CD14-positive monocyte (primary cell): Measurements from ENCODE around the gene SYNE3. TPM values are rescaled to one million over a fixed set of nuclear protein-coding genes. Genes with fewer than 3 reads are reported as not detected.
A peak's percentile ranks its signal among the peaks of the same experiment; 100 is the strongest.

Experiments
- DNase-seq, 3 donors: peaks; one replicate each; pipeline ENCODE4 v3.0.0-alpha.2; 2011 to 2022
- H2AFZ ChIP-seq: 2 replicates; pipeline ENCODE4 v1.6.0; 2012; ENCODE audit warnings: mild to moderate bottlenecking, low read depth, low read length, inconsistent platforms; ENCODE audit not compliant: insufficient read depth, poor library complexity, severe bottlenecking
- H3K27ac ChIP-seq, 2 donors: 1 replicate in 1 of 2; 2 replicates in 1 of 2; pipeline ENCODE4 v1.5.1; 2012 to 2013; ENCODE audit warnings: low read length in 2 of 2, control low read depth in 1 of 2, inconsistent platforms in 1 of 2, low read depth in 1 of 2, mild to moderate bottlenecking in 1 of 2
- H3K27me3 ChIP-seq, 2 donors: one replicate each; pipeline versions ENCODE4 v1.6.0 to v1.6.1; 2011 to 2013; ENCODE audit warnings: low read length in 2 of 2; ENCODE audit not compliant: control insufficient read depth in 2 of 2, insufficient read depth in 2 of 2
- H3K36me3 ChIP-seq, 2 donors: replicated peaks in 1 of 2; 1 replicate in 1 of 2; 2 replicates in 1 of 2; pipeline versions ENCODE4 v1.5.1 to v1.6.1; 2012 to 2013; ENCODE audit warnings: low read length in 2 of 2, control low read depth in 1 of 2, inconsistent platforms in 1 of 2, mild to moderate bottlenecking in 1 of 2; ENCODE audit not compliant: insufficient read depth in 2 of 2, control insufficient read depth in 1 of 2
- H3K4me1 ChIP-seq, 2 donors: 1 replicate in 1 of 2; 2 replicates in 1 of 2; pipeline versions ENCODE4 v1.5.1 to v1.6.1; 2012 to 2013; ENCODE audit warnings: low read length in 2 of 2, control low read depth in 1 of 2, inconsistent platforms in 1 of 2, mild to moderate bottlenecking in 1 of 2, moderate library complexity in 1 of 2; ENCODE audit not compliant: insufficient read depth in 2 of 2, control insufficient read depth in 1 of 2
- H3K4me2 ChIP-seq: replicated peaks from 2 replicates; pipeline ENCODE3; 2012; ENCODE audit warnings: low read length, moderate library complexity, mild to moderate bottlenecking; ENCODE audit not compliant: poor library complexity, severe bottlenecking; ENCODE audit errors: extremely low read depth
- H3K4me3 ChIP-seq, 3 experiments: fragments of 200-600 bp in 1 of 3; sonication (generic) in 1 of 3; replicated peaks in 1 of 3; 1 replicate in 2 of 3; 2 replicates in 1 of 3; pipeline ENCODE4 v1.5.1; 2011 to 2013; ENCODE audit warnings: low read length in 3 of 3, mild to moderate bottlenecking in 3 of 3, control low read depth in 2 of 3, low read depth in 2 of 3, inconsistent platforms in 1 of 3, moderate library complexity in 1 of 3
- H3K79me2 ChIP-seq: 2 replicates; pipeline ENCODE4 v1.6.0; 2012; ENCODE audit warnings: mild to moderate bottlenecking, control low read depth, inconsistent platforms, low read length, moderate library complexity; ENCODE audit not compliant: insufficient read depth
- H3K9ac ChIP-seq: 2 replicates; pipeline ENCODE4 v1.6.0; 2017; ENCODE audit warnings: low read length, mild to moderate bottlenecking; ENCODE audit not compliant: insufficient read depth, poor library complexity, severe bottlenecking
- H3K9me3 ChIP-seq, 2 donors: replicated peaks in 1 of 2; 1 replicate in 1 of 2; 2 replicates in 1 of 2; pipeline versions ENCODE4 v1.5.1 to v1.6.1; 2012 to 2013; ENCODE audit warnings: low read length in 2 of 2, control low read depth in 1 of 2; ENCODE audit not compliant: control insufficient read depth in 1 of 2, insufficient read depth in 1 of 2
- H4K20me1 ChIP-seq: 2 replicates; pipeline ENCODE4 v1.6.0; 2012; ENCODE audit warnings: mild to moderate bottlenecking, low read length, control low read depth, moderate library complexity; ENCODE audit not compliant: insufficient read depth
- H3K27ac Mint-ChIP-seq, 7 donors: one replicate each; pipeline ENCODE4 v1.8.0; 2020; ENCODE audit warnings: mild to moderate bottlenecking in 7 of 7, mixed read lengths in 7 of 7, moderate library complexity in 6 of 7, inconsistent platforms in 2 of 7
- H3K27me3 Mint-ChIP-seq, 3 donors: one replicate each; pipeline ENCODE4 v1.8.0; 2021 to 2022; ENCODE audit warnings: low read depth in 3 of 3, mild to moderate bottlenecking in 3 of 3, mixed read lengths in 3 of 3, moderate library complexity in 3 of 3, inconsistent platforms in 1 of 3
- H3K36me3 Mint-ChIP-seq, 2 donors: one replicate each; pipeline ENCODE4 v1.8.0; 2020; ENCODE audit warnings: mixed read lengths in 2 of 2, inconsistent platforms in 1 of 2, mild to moderate bottlenecking in 1 of 2
- H3K4me1 Mint-ChIP-seq: one replicate; pipeline ENCODE4 v1.8.0; 2020; ENCODE audit warnings: mild to moderate bottlenecking, mixed read lengths
- H3K4me3 Mint-ChIP-seq, 2 donors: one replicate each; pipeline ENCODE4 v1.8.0; 2020; ENCODE audit warnings: mild to moderate bottlenecking in 2 of 2, mixed read lengths in 2 of 2, moderate library complexity in 1 of 2
- H3K9me3 Mint-ChIP-seq, 7 donors: one replicate each; pipeline ENCODE4 v1.8.0; 2020 to 2022; ENCODE audit warnings: mixed read lengths in 7 of 7, mild to moderate bottlenecking in 6 of 7, moderate library complexity in 6 of 7, inconsistent platforms in 2 of 7
- CTCF ChIP-seq: fragments of 200-600 bp; IDR thresholded peaks from one replicate; pipeline ENCODE4 v1.8.0; 2022; ENCODE audit warnings: antibody characterized with exemption, mild to moderate bottlenecking
- WGBS: methylation state at CpG from one replicate; pipeline ENCODE4 v1.1.5; 2013; ENCODE audit warnings: missing lambda C conversion rate; ENCODE audit not compliant: insufficient coverage; 5-methylcytosine and 5-hydroxymethylcytosine counted together
- intact Hi-C, 2 donors: fragments of 100-400 bp; cut with micrococcal nuclease; formaldehyde crosslinking; loops; one replicate each; pipeline versions ENCODE4 v1.15.0 to v1.15.1; 2023
- polyA plus RNA-seq, 3 donors: library from polyadenylated mRNA; depleted of rRNA in 1 of 3; unstranded in 2 of 3; stranded (reverse) in 1 of 3; fragments of 300-500 nt in 2 of 3; fragments of >200 nt in 1 of 3; fragmentation: Illumina TruSeq in 2 of 3; gene quantifications; 1 replicate in 2 of 3; 2 replicates in 1 of 3; pipeline ENCODE4 v1.2.3, GENCODE V29; 2012 to 2021

The SYNE3 gene
- polyA plus RNA-seq, 3 donors: 2.6 to 26.1 (median 3.5) TPM

DNA sequence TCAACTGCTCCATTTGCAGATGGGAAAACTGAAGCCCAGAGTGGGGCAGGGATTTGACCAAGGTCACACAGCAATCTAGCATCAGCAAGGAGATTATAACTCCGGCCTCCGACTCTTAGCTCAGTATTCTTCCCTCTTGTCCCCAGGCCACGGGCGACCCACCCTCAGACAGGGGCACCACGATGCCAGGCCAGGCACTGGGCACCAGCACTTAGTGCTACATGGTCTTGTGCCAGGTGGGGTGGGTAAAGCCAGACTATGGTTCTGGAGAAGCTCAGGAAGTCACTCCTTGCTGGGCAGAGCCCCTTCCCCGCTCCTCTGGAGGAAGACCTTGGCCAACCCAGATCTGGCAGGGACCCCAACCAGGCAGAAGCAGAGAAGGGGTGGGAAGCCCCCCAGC, 41.5 kb downstream of the SYNE3 start:
- no peaks in the 10 kb centered on the region for H3K4me1 ChIP-seq
- no CpG with 5 or more reads among the region's 6 CpGs for WGBS
- peaks cover 78% of the 10 kb centered on the region for H3K79me2 ChIP-seq

DNA sequence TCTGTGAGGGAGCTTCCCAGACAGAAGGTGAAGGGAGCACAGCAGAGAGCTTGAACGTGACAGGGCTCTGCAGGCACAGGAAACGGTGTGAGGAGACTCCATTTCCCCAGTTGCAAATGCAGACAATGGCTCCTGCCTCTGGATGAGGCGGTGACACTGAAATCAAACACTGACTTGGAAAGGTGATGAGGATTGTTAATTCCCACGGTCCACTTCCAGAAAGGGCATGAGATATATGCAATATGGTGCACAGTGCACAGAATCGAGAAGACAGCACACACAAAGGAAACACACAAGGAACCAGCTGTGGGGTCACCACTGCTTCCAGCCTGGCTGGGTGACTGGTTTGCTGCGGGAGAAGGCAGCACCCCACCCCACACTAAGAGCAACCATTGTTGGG, 42.0 kb downstream of the SYNE3 start:
- H3K36me3 Mint-ChIP-seq: peaks cover 70 to 86% of the 10 kb centered on the region in 2 donors

More for the DNA sequence above, 41.5 kb downstream of the SYNE3 start:
- H3K27ac ChIP-seq: peak overlapping the region in 1 of 2 donors; percentile 8
- no peak overlapping the region for H3K4me2 ChIP-seq
- peaks cover 66 to 95% of the 10 kb centered on the region in 2 donors for H3K36me3 ChIP-seq
- H3K4me3 ChIP-seq: no peak overlapping the region
- H3K27ac Mint-ChIP-seq: peak overlapping the region in 2 of 7 donors; percentile 21 to 43
- intact Hi-C loops: no loop called here
- H3K9ac ChIP-seq: no peak overlapping the region
- peaks cover 9% of the 10 kb centered on the region for H3K4me1 Mint-ChIP-seq
- peaks cover 0 to 2% (median 0%) of the 10 kb centered on the region in 3 donors for H3K27me3 Mint-ChIP-seq
- H4K20me1 ChIP-seq: peaks cover 94% of the 10 kb centered on the region
- H3K9me3 ChIP-seq: no peaks in the 10 kb centered on the region
- TF ChIP-seq CTCF: no peak
- H2AFZ ChIP-seq: no peak overlapping the region
- peaks cover 0 to 5% (median 0%) of the 10 kb centered on the region in 7 donors for H3K9me3 Mint-ChIP-seq
- no peaks in the 10 kb centered on the region for H3K27me3 ChIP-seq
- H3K4me3 Mint-ChIP-seq: no peak overlapping the region
- H3K36me3 Mint-ChIP-seq: peaks cover 70 to 86% of the 10 kb centered on the region in 2 donors
- DNase-seq: no peak

More for the DNA sequence above, 42.0 kb downstream of the SYNE3 start:
- H3K4me1 Mint-ChIP-seq: peaks cover 5% of the 10 kb centered on the region
- peaks cover 0 to 2% (median 0%) of the 10 kb centered on the region in 3 donors for H3K27me3 Mint-ChIP-seq
- Histone ChIP-seq H3K4me3 (no peak overlapping the region), H3K4me1 (no peaks in the 10 kb centered on the region), H3K27me3 (no peaks in the 10 kb centered on the region), H3K9ac (no peak overlapping the region), H3K27ac (peak overlapping the region in 1 of 2 donors; percentile 8), H3K4me2 (no peak overlapping the region), H3K9me3 (no peaks in the 10 kb centered on the region), H2AFZ (no peak overlapping the region), H3K79me2 (peaks cover 75% of the 10 kb centered on the region), H3K36me3 (peaks cover 67 to 96% of the 10 kb centered on the region in 2 donors), H4K20me1 (peaks cover 94% of the 10 kb centered on the region)
- H3K4me3 Mint-ChIP-seq: no peak overlapping the region
- peak overlapping the region in 2 of 7 donors; percentile 10 to 73 for H3K27ac Mint-ChIP-seq
- intact Hi-C loops: no loop called here
- peaks cover 0 to 5% (median 0%) of the 10 kb centered on the region in 7 donors for H3K9me3 Mint-ChIP-seq
- 82% methylated on average over 3 of the region's 6 CpGs for WGBS
- no peak for TF ChIP-seq CTCF
- DNase-seq: no peak
